H9 (cell line): ENCODE data around the gene KLHL33. TPM values are rescaled to one million over a fixed set of nuclear protein-coding genes. Genes with fewer than 3 reads are reported as not detected.

Experiments
- DNase-seq: peaks from one replicate; pipeline ENCODE4 v3.0.0-alpha.2; 2017
- H2AFZ ChIP-seq: one replicate; pipeline ENCODE4 v1.6.1; 2013; ENCODE audit warnings: mild to moderate bottlenecking, low read length, control low read depth, moderate library complexity
- H2AK5ac ChIP-seq: 2 replicates; pipeline ENCODE4 v1.6.1; 2013; ENCODE audit warnings: low read length, control low read depth, mixed read lengths; ENCODE audit not compliant: insufficient read length
- H2BK120ac ChIP-seq: one replicate; pipeline ENCODE4 v1.6.1; 2013; ENCODE audit warnings: low read depth, mild to moderate bottlenecking, low read length, control low read depth, inconsistent platforms; ENCODE audit not compliant: poor library complexity, severe bottlenecking
- H2BK12ac ChIP-seq: 2 replicates; pipeline ENCODE4 v1.6.1; 2013; ENCODE audit warnings: low read length, control low read depth, mixed read lengths, low read depth; ENCODE audit not compliant: insufficient read length
- H2BK15ac ChIP-seq: 2 replicates; pipeline ENCODE4 v1.6.1; 2013; ENCODE audit warnings: low read depth, low read length, control low read depth
- H2BK20ac ChIP-seq: one replicate; pipeline ENCODE4 v1.6.1; 2013; ENCODE audit warnings: low read depth, mild to moderate bottlenecking, low read length, control low read depth, inconsistent platforms; ENCODE audit not compliant: poor library complexity, severe bottlenecking
- H2BK5ac ChIP-seq: 2 replicates; pipeline ENCODE4 v1.6.1; 2013; ENCODE audit warnings: low read length, control low read depth, mixed read lengths; ENCODE audit not compliant: insufficient read length
- H3K14ac ChIP-seq: 2 replicates; pipeline ENCODE4 v1.6.1; 2013; ENCODE audit warnings: low read length, control low read depth; ENCODE audit not compliant: insufficient read depth
- H3K18ac ChIP-seq: 2 replicates; pipeline ENCODE4 v1.6.1; 2013; ENCODE audit warnings: low read depth, mild to moderate bottlenecking, mixed read lengths, low read length, control low read depth; ENCODE audit not compliant: insufficient read length
- H3K23ac ChIP-seq: 2 replicates; pipeline ENCODE4 v1.6.1; 2013; ENCODE audit warnings: low read length, control low read depth, mixed read lengths, low read depth; ENCODE audit not compliant: insufficient read length
- H3K23me2 ChIP-seq: 2 replicates; pipeline ENCODE4 v1.6.1; 2013; ENCODE audit warnings: low read depth, mild to moderate bottlenecking, mixed read lengths, low read length, control low read depth; ENCODE audit not compliant: insufficient read length, poor library complexity, severe bottlenecking
- H3K27ac ChIP-seq: 2 replicates; pipeline ENCODE4 v1.5.1; 2013; ENCODE audit warnings: low read length, control low read depth, mixed read lengths, low read depth; ENCODE audit not compliant: insufficient read length
- H3K27me3 ChIP-seq: 2 replicates; pipeline ENCODE4 v1.6.1; 2013; ENCODE audit warnings: low read length, control low read depth, inconsistent platforms; ENCODE audit not compliant: insufficient read depth
- H3K4ac ChIP-seq: 2 replicates; pipeline ENCODE4 v1.6.1; 2013; ENCODE audit warnings: low read depth, mild to moderate bottlenecking, control low read depth, inconsistent platforms, low read length, moderate library complexity
- H3K4me1 ChIP-seq: 2 replicates; pipeline ENCODE4 v1.6.1; 2013; ENCODE audit warnings: low read length, control low read depth, inconsistent platforms; ENCODE audit not compliant: insufficient read depth
- H3K4me2 ChIP-seq: 2 replicates; pipeline ENCODE4 v1.6.1; 2013; ENCODE audit warnings: low read length, control low read depth, mixed read lengths; ENCODE audit not compliant: insufficient read length, insufficient read depth
- H3K56ac ChIP-seq: 2 replicates; pipeline ENCODE4 v1.6.1; 2013; ENCODE audit warnings: low read depth, mild to moderate bottlenecking, mixed read lengths, low read length, control low read depth; ENCODE audit not compliant: insufficient read length
- H3K79me1 ChIP-seq: 2 replicates; pipeline ENCODE4 v1.6.1; 2013; ENCODE audit warnings: low read depth, mild to moderate bottlenecking, moderate library complexity, low read length, control low read depth, inconsistent platforms; ENCODE audit not compliant: insufficient read depth, poor library complexity, severe bottlenecking
- H3K79me2 ChIP-seq: 2 replicates; pipeline ENCODE4 v1.6.1; 2013; ENCODE audit warnings: low read length, control low read depth, inconsistent platforms; ENCODE audit not compliant: insufficient read depth
- H3K9ac ChIP-seq: 2 replicates; pipeline ENCODE4 v1.6.1; 2013; ENCODE audit warnings: low read length, control low read depth, mixed read lengths; ENCODE audit not compliant: insufficient read length; ENCODE audit errors: extremely low read depth
- H3K9me3 ChIP-seq: one replicate; pipeline ENCODE4 v1.6.1; 2013; ENCODE audit warnings: low read depth, low read length, inconsistent platforms; ENCODE audit not compliant: control insufficient read depth
- H3T11ph ChIP-seq: one replicate; pipeline ENCODE4 v1.6.1; 2013; ENCODE audit warnings: mild to moderate bottlenecking, low read length, control low read depth, inconsistent platforms
- H4K20me1 ChIP-seq: one replicate; pipeline ENCODE4 v1.6.1; 2013; ENCODE audit not compliant: control insufficient read depth, insufficient read length, insufficient read depth
- H4K5ac ChIP-seq: 2 replicates; pipeline ENCODE4 v1.6.1; 2013; ENCODE audit warnings: low read depth, mild to moderate bottlenecking, mixed read lengths, low read length, control low read depth; ENCODE audit not compliant: insufficient read length
- H4K8ac ChIP-seq: replicated peaks from 2 replicates; pipeline ENCODE4 v1.6.1; 2013; ENCODE audit warnings: low read length, control low read depth, mixed read lengths, low read depth; ENCODE audit not compliant: insufficient read length
- H4K91ac ChIP-seq: 2 replicates; pipeline ENCODE4 v1.6.1; 2013; ENCODE audit warnings: low read depth, mild to moderate bottlenecking, moderate library complexity, mixed read lengths, low read length, control low read depth; ENCODE audit not compliant: insufficient read length
- H3K27ac Mint-ChIP-seq, 3 experiments: 2 replicates in 2 of 3; 3 replicates in 1 of 3; pipeline ENCODE4 v1.8.0; 2020 to 2021; ENCODE audit warnings: mixed read lengths in 3 of 3, mild to moderate bottlenecking in 1 of 3, moderate library complexity in 1 of 3
- H3K27me3 Mint-ChIP-seq: 2 replicates; pipeline ENCODE4 v1.8.0; 2021; ENCODE audit warnings: low read depth, mild to moderate bottlenecking, moderate library complexity, mixed read lengths
- H3K36me3 Mint-ChIP-seq, 3 experiments: 2 replicates in 2 of 3; 3 replicates in 1 of 3; pipeline ENCODE4 v1.8.0; 2020 to 2021; ENCODE audit warnings: low read depth in 3 of 3, mixed read lengths in 3 of 3; ENCODE audit not compliant: insufficient read depth in 1 of 3
- H3K4me1 Mint-ChIP-seq, 2 experiments: 2 replicates each; pipeline ENCODE4 v1.8.0; 2020; ENCODE audit warnings: mixed read lengths in 2 of 2
- H3K4me3 Mint-ChIP-seq, 2 experiments: 2 replicates in 1 of 2; 3 replicates in 1 of 2; pipeline ENCODE4 v1.8.0; 2020 to 2021; ENCODE audit warnings: mild to moderate bottlenecking in 2 of 2, mixed read lengths in 2 of 2, moderate library complexity in 1 of 2
- H3K9me3 Mint-ChIP-seq, 2 experiments: 2 replicates in 1 of 2; 3 replicates in 1 of 2; pipeline ENCODE4 v1.8.0; 2020; ENCODE audit warnings: mild to moderate bottlenecking in 2 of 2, mixed read lengths in 2 of 2, moderate library complexity in 1 of 2
- WGBS: extraction: QIAGEN DNeasy Blood & Tissue Kit; methylation state at CpG from one replicate; pipeline ENCODE4 v1.1.7; 2013; ENCODE audit warnings: missing lambda C conversion rate, low lambda C conversion rate, mixed read lengths; ENCODE audit not compliant: insufficient read length; ENCODE audit errors: extremely low coverage; 5-methylcytosine and 5-hydroxymethylcytosine counted together
- total RNA-seq: library from RNA; stranded (reverse); gene quantifications from 2 replicates; pipeline ENCODE4 v1.2.1, GENCODE V29; 2021
- TF ChIP-seq, protein P1 (sequence below): fragments of 200-600 bp; sonication (generic); conservative IDR thresholded peaks from 3 replicates; pipeline ENCODE4 v1.8.0; 2021; ENCODE audit warnings: antibody characterized with exemption, mild to moderate bottlenecking

Gene KLHL33
- total RNA-seq, 1 experiment from 2014 or later = 0.04 TPM

DNA sequence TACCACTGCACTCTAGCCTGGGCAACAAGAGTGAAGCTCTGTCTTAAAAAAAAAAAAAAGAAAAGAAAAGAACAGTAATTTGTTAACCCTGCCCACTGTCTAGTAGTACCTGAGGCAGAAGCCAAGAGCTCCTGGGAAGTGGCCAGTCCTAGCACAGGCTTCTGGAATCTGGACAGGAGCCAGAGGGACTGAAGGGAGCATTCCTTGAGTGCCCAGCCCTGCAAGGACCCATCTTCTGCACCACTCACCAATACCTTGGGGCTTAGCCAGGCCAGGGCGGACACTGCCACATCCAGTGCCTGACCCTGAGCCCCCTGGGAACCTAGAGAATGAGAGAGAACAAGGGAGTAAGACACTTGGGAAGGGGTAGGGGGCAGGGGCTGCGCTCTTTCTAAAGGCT lies 58.8 kb downstream of the KLHL33 start:
- no peak overlapping the region for H3T11ph ChIP-seq
- H3K9me3 Mint-ChIP-seq = no peaks in the 10 kb centered on the region
- no peak overlapping the region for H4K8ac ChIP-seq
- H3K9ac ChIP-seq = no peak overlapping the region
- H2BK20ac ChIP-seq = no peak overlapping the region
- no peaks in the 10 kb centered on the region for H4K20me1 ChIP-seq
- no peaks in the 10 kb centered on the region for H3K4me1 Mint-ChIP-seq
- H3K27me3 ChIP-seq = no peaks in the 10 kb centered on the region; the same call in 1 of the 2 replicates
- H3K4me3 Mint-ChIP-seq = no peak overlapping the region
- H3K14ac ChIP-seq = no peak overlapping the region
- WGBS = no CpG with 5 or more reads among the region's 2 CpGs
- DNase-seq = no peak
- H2BK120ac ChIP-seq = no peak overlapping the region
- H3K9me3 ChIP-seq = no peaks in the 10 kb centered on the region
- H2AK5ac ChIP-seq = no peak overlapping the region
- H2AFZ ChIP-seq = no peak overlapping the region
- no peaks in the 10 kb centered on the region for H3K23me2 ChIP-seq
- no peak overlapping the region for H3K4ac ChIP-seq
- H3K4me1 ChIP-seq = no peaks in the 10 kb centered on the region
- H3K27ac Mint-ChIP-seq = no peak overlapping the region
- no peak overlapping the region for H2BK15ac ChIP-seq
- H2BK12ac ChIP-seq = no peak overlapping the region
- H3K56ac ChIP-seq = no peak overlapping the region
- no peak overlapping the region for H4K91ac ChIP-seq
- no peak overlapping the region for H3K23ac ChIP-seq
- no peaks in the 10 kb centered on the region for H3K27me3 Mint-ChIP-seq
- no peak overlapping the region for H3K18ac ChIP-seq
- TF ChIP-seq, protein P1, sequence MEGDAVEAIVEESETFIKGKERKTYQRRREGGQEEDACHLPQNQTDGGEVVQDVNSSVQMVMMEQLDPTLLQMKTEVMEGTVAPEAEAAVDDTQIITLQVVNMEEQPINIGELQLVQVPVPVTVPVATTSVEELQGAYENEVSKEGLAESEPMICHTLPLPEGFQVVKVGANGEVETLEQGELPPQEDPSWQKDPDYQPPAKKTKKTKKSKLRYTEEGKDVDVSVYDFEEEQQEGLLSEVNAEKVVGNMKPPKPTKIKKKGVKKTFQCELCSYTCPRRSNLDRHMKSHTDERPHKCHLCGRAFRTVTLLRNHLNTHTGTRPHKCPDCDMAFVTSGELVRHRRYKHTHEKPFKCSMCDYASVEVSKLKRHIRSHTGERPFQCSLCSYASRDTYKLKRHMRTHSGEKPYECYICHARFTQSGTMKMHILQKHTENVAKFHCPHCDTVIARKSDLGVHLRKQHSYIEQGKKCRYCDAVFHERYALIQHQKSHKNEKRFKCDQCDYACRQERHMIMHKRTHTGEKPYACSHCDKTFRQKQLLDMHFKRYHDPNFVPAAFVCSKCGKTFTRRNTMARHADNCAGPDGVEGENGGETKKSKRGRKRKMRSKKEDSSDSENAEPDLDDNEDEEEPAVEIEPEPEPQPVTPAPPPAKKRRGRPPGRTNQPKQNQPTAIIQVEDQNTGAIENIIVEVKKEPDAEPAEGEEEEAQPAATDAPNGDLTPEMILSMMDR = no peak
- no peak overlapping the region for H2BK5ac ChIP-seq
- H3K27ac ChIP-seq = no peak overlapping the region
- H3K4me2 ChIP-seq = no peak overlapping the region
- H3K36me3 Mint-ChIP-seq = peaks cover 21 to 73% (median 63%) of the 10 kb centered on the region in 3 experiments; a peak in 6 of 7 replicates
- H3K79me1 ChIP-seq = no peaks in the 10 kb centered on the region
- no peaks in the 10 kb centered on the region for H3K79me2 ChIP-seq
- H4K5ac ChIP-seq = no peak overlapping the region
